Liver (tissue), 3 donors: Measurements from ENCODE around the gene SLC13A2.

ENCODE experiments used
- ATF3 ChIP-seq: IDR thresholded peaks from 2 replicates; pipeline ENCODE4 v1.6.1; 2016; ENCODE audit warnings: antibody characterized with exemption
- CTCF ChIP-seq: fragments of 150-350 bp; IDR thresholded peaks from 2 replicates; pipeline ENCODE4 v1.5.1; 2017; ENCODE audit warnings: improper control_type of control experiment, low read depth, low read length; ENCODE audit not compliant: missing input control
- FOXA1 ChIP-seq: IDR thresholded peaks from 2 replicates; pipeline ENCODE4 v1.6.1; 2016; ENCODE audit warnings: antibody characterized with exemption
- JUND ChIP-seq, 2 donors: IDR thresholded peaks; 2 replicates each; pipeline ENCODE4 v1.6.1; 2016; ENCODE audit warnings: antibody characterized with exemption in 2 of 2
- MAX ChIP-seq: IDR thresholded peaks from 2 replicates; pipeline ENCODE4 v1.6.1; 2016; ENCODE audit warnings: antibody characterized with exemption
- RAD21 ChIP-seq, 2 donors: IDR thresholded peaks; 2 replicates each; pipeline ENCODE4 v1.6.1; 2016; ENCODE audit warnings: antibody characterized with exemption in 2 of 2, mild to moderate bottlenecking in 2 of 2
- REST ChIP-seq: IDR thresholded peaks from 2 replicates; pipeline ENCODE4 v1.6.1; 2016; ENCODE audit warnings: antibody characterized with exemption, mild to moderate bottlenecking
- RXRA ChIP-seq, 2 donors: IDR thresholded peaks; 2 replicates each; pipeline ENCODE4 v1.6.1; 2017 to 2018; ENCODE audit warnings: antibody characterized with exemption in 2 of 2, mild to moderate bottlenecking in 1 of 2
- SP1 ChIP-seq: IDR thresholded peaks from 2 replicates; pipeline ENCODE4 v1.6.1; 2018; ENCODE audit warnings: antibody characterized with exemption, mild to moderate bottlenecking
- ZBTB33 ChIP-seq: IDR thresholded peaks from 2 replicates; pipeline ENCODE4 v1.6.1; 2016; ENCODE audit warnings: antibody characterized with exemption
- donor health status: healthy.
- donor health status: healthy.

GRCh38 chr17:28523186-28523585, 49.7 kb downstream of the SLC13A2 start:
- TF ChIP-seq JUND (IDR thresholded peaks at IDR 0.05): no peak
- no peak for TF ChIP-seq CTCF
- no peak for TF ChIP-seq MAX
- TF ChIP-seq FOXA1: no peak
- no peak for TF ChIP-seq ATF3
- TF ChIP-seq ZBTB33: no peak
- no peak for TF ChIP-seq RAD21 (IDR thresholded peaks at IDR 0.05)
- no peak for TF ChIP-seq RXRA (IDR thresholded peaks at IDR 0.05)
- no peak for TF ChIP-seq REST
- no peak for TF ChIP-seq SP1
